ENCODE data around the gene GCM1. TPM values are rescaled to one million over a fixed set of nuclear protein-coding genes. Genes with fewer than 3 reads are reported as not detected.
"Not testable (repeated sequence)": the region's sequence is repeated elsewhere in the genome, so short reads cannot be mapped to it uniquely, and the experiment has no call there.

Gene GCM1
- total RNA-seq, 1 donor from 2014 or later = not detected

DNA sequence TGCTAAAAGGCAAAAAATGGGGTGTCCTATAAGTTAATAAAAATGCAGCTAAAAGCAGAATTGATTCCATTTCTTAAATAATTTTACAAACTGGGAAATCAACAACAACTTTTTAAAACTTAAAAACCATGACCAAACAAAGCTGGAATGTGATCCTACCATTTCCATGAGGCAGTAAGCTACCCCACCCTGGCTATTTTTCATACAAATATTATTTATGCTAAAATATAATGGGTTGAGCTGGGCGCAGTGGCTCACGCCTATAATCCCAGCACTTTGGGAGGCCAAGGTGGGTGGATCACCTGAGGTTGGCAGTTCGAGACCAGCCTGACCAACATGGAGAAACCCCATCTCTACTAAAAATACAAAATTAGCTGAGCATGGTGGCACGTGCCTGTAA, 6.6 kb upstream of the GCM1 start:
- DNase-seq; intact Hi-C loops (cut with micrococcal nuclease); ATAC-seq: not testable (repeated sequence)

DNA sequence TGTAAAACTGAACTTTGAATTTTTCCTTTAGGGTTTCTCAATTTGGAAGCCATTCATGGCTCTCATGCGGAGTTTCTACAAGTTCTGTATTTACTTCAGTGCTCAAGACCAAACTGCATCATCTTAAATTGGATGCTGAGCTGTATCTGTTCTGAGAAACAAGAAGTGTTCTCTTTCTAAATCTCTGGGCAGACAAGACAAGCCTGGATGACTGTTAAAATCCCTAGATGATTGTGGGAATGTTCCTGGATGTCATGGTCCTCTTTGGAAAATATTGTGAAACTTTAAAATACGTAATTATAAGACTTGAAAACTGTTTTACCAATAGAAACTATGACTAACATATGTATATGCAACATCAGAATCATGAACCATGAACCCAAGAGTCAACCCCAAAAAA, 6.2 kb upstream of the GCM1 start:
- intact Hi-C loops (cut with micrococcal nuclease) = no loop called here
- ATAC-seq = no peak
- no peak for DNase-seq

DNA sequence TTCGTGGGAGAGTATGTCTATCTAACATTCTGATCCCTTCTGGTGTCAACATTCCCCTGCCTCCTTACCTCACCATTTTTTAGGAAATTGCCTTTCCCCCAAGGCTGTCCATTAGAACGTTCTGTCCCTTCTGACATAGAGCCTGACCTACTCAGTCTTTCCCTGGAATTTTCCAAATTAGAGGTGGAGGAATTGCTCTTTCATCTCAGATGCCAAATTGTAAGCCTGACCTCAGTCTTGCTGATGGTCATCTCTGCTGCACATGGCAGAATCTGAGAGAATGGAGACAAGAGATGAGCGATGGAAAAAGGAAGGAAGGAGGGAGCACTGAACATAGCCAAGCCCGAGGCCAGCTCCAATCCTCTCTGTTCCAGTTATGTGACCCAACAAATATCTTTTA, 5.4 kb upstream of the GCM1 start:
- DNase-seq (no peak), ATAC-seq (no peak)
- intact Hi-C loops (cut with micrococcal nuclease) = no loop called here

DNA sequence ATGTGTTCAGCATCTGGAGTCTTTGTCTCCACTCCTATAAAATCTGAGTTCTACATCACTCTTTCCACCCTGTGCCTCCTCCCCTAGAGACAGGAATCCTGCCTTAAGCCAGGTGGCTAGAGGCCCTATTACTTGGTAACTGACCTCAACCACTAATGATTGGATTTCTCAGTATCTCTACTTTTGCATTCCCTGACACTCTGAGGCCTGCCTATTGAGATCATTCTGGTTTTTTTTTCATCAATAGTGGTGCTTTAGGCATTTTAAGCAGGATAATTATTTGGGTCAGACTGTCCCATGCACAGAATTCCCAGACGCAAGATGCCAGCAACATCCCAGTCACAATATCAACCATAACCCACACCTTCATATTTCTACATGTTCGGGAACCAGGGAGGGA, 3.9 kb upstream of the GCM1 start:
- ATAC-seq = no peak
- no peak for DNase-seq
- intact Hi-C loops (cut with micrococcal nuclease) = no loop called here

DNA sequence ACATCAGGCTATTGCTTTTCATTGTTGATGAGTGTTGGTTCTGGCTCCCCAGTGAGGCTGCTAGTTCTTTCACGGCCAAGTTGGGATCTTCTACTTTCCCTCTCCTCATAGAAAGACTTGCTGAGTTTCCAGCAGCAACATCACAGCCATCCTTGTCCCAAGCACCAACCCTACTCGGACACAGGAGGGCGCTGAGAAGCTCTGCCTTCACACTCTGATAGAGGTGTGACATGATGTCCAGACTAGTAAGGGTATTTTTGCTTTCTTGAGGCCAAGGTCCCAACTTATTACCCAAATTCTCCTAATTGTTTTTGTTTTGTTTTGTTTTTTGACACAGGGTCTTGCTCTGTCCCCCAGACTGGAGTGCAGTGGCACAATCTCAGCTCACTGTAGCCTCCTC, 3.0 kb upstream of the GCM1 start:
- intact Hi-C loops (cut with micrococcal nuclease) = no loop called here
- no peak for ATAC-seq
- DNase-seq = no peak

DNA sequence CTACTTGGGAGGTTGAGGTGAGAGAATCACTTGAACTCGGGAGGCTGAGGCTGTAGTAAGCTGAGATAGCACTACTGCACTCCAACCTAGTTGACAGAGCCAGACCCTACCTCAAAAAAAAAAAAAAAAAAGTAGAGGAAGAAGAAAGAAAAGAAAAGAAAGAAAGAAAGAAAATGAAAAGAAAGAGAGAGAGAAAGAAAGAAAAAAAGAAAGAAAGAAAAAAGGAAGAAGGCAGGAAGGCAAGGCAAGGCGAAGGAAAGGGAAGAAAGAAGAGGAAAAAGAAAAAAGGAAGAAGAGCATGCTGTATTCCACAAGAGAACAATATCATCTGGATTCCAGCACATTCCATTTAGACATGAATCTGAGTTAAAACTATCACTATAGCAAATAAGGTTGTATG, 3.8 kb downstream of the GCM1 start:
- intact Hi-C loops (cut with micrococcal nuclease) = no loop called here
- ATAC-seq (no peak), DNase-seq (no peak)

DNA sequence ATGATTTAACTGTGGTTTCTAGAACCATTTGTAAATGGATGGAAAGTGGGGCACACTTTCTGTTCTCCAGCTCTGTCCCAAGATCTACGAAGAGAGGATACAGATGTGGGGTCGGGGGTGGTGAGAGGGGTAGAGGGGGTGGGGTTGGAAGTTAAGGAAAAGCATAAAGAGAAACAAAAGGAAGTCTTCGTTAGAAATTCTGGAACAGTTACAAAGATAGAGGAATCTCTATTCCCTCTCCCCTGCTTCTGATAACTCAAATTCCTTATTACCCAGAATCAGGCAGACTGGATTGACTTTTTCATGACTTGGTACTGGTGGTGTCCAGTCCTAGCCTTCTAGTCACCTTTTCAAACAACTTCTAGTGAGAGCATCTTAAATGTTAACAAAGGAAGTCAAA, 4.9 kb downstream of the GCM1 start:
- intact Hi-C loops (cut with micrococcal nuclease) = no loop called here
- ATAC-seq = no peak
- DNase-seq = no peak

DNA sequence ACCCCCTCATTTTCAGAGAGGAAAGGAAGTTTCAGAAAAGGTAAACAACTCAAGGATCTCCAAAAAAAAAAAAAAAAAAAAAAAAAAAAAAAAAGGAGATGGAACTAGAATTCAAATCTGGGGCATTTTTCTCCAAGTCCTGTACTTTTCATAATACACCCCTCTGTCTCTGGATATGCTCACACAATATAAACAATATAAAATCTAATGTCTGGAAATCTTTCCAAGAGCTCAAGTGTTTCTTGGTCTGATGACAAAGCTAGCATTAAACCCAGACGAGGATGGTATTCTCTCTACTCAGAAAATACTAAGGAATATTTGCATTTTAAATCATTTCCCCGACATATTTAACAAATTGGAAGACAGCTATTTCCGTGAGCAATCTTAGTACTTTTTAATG, 5.8 kb downstream of the GCM1 start:
- DNase-seq (no peak), ATAC-seq (no peak)
- intact Hi-C loops (cut with micrococcal nuclease) = no loop called here

DNA sequence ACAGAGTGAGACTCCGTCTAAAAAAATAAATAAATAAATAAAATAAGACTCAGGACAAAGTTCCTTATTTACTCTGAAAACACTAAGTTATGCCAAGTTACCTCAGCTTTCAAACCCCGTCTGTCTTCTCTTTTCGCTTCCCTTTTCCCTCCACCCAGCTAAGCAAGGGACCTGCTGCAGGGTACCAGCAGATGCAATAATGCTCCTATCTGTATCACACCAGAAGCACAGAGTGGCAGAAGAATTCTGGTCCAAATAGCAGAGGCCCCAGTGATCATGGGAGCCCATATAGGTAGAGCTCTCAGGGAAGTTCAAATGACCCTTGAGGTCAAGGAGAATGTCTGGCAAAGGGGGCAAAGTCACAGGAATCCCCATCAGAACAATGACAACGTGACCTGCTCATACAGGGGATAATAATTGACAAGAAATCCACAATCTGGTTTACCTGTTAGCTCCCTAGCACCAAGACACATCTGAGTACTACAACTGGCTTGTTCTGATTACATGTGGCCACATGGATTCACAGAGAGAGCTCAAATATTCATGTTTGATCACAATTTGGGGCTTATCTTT, 8.7 kb downstream of the GCM1 start:
- intact Hi-C loops (cut with micrococcal nuclease) = no loop called here
- ATAC-seq (no peak), DNase-seq (no peak)

DNA sequence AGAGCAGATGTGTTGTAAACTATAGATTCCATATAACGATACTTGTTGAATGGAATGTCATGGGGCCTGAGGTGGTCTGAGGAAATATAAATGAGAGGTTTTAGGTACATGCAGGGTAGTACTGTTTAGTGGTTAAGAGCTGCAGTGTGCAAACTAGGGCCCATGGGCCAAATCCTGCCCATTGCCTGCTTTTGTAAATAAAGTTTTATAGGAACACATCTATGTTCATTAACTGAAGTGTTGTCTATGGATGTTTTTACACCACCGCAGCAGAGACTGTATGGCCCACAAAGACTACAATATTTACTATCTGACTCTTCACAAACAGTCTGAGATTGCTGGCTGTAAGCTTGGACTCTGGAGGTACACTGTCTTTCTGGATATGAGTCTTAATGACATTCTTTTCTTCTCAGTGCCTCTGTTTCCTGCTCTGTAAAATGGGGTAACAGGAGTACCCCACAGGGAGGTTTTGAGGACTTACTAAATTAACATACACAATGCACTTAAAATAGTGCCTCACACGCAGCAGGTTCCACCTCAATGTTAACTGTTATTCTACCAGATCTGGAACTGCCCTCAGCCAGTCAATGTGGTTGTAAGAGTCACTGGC, 12.5 kb downstream of the GCM1 start:
- intact Hi-C loops (cut with micrococcal nuclease) = no loop called here
- DNase-seq (no peak), ATAC-seq (no peak)

DNA sequence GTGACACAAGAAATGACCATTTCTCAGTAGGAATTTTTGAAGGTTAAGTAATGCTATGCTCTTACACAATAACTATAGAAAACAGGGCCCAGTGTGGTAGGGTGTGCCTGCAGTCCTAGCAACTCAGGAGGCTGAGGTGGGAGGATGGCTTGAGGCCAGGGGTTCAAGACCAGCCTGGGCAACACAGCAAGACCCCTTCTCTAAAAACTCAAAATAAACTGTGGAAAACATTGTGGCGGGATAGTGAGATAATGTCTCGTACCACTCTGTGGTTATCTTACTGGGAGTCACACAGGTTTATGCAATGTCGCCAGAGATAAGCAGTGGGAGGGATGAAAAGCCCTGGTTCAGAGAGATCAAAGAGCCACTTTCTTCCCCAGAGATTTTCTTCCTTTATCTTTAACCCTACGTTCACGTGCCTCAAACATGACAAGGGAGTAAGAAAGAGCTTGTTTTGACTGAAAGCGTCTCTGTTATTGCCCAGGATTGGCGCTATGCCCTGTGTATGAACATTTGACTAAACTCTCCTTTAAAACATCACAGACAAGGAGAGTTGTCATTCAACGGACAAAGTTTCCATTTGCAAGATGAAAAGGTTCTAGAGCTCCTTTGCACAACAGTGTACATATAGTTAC, 13.9 kb downstream of the GCM1 start:
- intact Hi-C loops (cut with micrococcal nuclease) = no loop called here
- DNase-seq (no peak), ATAC-seq (no peak)

DNA sequence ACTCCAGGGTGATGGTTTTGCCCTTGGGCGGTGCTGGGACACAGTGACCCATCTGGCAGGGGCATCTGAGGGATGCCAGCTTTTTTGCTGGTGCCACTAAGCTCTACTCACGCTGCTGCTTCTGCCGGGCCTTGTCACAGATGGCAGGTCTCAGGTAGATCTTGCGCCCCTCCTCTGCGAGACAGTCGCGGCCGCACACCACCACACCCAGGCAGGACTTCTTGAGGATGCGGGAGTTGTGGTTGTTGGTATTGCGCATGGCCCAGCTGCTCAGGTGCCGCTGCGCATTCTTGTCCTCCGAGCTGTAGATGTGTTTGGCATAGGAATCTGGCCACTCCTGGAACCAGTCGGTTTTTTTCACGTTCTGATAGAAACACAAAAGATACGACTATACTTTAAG, 14.7 kb downstream of the GCM1 start:
- intact Hi-C loops (cut with micrococcal nuclease) = no loop called here
- DNase-seq (no peak), ATAC-seq (no peak)

DNA sequence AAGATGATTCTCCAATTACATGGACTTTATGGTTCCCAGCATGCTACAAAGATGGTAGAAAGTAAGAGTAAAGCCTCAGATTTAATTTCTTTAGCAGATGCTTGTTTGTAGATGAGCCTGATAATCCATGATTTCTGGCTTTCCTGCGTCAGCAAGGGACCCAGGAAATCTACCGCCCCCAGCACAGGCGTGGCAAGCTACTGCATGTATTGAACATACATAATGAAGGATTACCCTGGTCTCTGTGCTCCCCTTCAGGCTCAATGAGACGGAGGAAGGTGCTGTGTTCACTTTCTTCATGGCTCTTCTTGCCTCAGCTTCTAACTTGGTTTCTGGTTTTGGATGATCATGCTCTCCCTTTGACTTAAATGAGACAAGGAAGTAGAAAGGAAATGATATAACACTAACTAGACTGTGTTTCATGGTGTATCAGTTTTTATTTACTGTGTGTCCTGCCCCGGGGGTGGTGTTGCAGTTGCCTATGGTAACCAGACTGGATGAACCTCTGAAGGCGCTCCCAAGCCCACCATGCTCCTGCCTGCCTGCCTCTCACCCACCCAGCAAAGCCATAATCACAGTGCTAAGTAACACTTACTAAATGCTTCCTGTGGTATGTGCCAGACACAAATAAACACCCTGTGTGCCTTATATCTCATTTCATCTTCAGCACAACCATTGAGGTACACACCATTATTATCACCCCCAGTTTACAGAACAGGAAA, 17.9 kb downstream of the GCM1 start:
- ATAC-seq (no peak), DNase-seq (no peak)
- intact Hi-C loops (cut with micrococcal nuclease) = no loop called here

DNA sequence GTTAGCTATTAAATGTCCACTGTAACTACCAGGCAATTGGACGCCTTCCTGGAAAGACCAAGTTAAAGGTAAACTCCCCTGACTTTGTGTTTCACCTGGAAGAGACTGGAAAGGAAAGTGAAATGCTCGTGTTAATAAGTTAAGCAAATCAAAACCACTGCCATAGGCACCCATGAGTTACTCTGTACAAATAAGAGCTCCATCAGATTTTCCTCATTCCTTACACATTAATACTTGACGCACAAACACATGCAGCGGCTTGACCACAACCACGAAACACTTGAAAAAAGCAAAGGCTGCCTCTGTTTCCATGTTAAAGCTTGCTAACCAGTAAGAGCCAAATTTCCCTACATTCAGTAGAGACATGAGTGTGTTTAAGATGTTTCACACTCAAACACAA, 19.8 kb downstream of the GCM1 start:
- ATAC-seq = no peak
- intact Hi-C loops (cut with micrococcal nuclease) = no loop called here
- no peak for DNase-seq

DNA sequence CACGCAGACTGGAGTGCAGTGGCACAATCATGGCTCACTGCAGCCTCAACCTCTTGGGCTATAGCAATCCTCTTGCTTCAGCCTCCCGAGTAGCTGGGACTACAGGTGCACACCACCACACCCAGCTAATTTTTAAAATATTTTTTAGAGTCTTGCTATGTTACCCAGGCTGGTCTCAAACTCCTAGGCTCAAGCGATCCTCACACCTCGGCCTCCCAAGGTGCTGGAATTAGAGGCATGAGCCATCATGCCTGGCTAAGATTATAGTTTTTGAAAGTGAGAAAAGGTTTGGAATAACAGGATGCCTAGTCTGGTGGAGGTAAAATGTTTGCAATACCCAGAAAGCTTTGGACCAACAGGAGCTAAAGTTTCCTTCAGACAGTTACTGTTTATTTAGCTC, 23.4 kb downstream of the GCM1 start:
- ATAC-seq = no peak
- intact Hi-C loops (cut with micrococcal nuclease) = no loop called here
- no peak for DNase-seq

DNA sequence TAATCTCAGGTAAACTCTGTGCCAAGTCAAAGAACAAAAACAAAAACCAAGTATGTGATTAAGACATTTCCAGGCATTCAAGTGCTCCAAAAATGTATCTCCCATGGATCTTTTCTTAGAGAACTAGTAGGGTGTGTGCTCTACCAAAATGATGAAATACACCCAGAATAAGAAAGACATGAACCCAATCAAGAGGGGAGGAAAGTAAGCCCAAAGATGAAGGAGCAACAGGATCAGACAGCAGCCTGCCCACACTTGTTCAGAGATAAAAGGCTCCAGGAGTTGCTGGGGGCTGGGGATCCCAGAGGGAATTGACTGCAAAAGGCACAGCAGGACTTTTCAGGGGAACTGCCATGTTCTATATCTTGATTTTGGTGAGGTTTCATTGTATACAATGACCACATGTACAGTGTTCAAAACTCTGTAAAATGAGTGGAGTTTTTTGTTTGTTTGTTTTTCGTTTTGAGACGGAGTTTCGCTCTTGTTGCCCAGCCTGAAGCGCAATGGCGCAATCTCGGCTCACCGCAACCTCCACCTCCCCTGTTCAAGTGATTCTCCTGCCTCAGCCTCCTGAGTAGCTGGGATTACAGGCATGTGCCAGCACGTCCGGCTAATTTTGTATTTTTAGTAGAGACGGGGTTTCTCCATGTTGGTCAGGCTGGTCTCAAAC, 24.4 kb downstream of the GCM1 start:
- intact Hi-C loops (cut with micrococcal nuclease) = no loop called here
- DNase-seq (no peak), ATAC-seq (no peak)

DNA sequence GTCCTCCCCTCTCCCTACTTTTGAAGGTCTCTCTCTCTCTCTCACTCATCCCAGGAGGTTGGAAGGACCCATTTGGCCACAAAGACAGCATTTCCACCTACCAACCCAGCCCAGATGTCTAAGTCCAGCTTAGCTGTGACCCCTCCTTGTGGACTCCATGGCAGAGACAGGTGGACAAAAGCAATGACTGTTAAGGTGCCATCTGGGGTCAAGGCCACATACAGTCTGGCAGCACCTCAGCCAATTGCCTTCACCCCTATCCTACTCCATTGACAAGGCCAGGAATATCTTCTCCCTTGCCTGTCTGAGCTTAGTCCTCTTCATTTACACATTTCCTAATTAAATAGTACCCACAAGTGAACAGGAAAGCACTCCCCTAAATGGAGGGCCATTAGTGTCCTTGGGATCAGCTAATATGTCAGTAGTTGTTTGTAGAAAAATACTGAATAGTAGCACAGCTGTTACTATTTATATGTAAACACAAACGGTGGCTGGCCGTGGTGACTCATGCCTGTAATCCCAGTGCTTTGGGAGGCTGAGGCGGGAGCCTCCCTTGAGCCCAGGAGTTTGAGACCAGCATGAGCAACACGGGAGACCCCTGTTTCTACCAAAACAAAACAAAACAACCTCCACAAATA, 28.8 kb downstream of the GCM1 start:
- no peak for DNase-seq
- ATAC-seq = no peak
- intact Hi-C loops (cut with micrococcal nuclease) = no loop called here

DNA sequence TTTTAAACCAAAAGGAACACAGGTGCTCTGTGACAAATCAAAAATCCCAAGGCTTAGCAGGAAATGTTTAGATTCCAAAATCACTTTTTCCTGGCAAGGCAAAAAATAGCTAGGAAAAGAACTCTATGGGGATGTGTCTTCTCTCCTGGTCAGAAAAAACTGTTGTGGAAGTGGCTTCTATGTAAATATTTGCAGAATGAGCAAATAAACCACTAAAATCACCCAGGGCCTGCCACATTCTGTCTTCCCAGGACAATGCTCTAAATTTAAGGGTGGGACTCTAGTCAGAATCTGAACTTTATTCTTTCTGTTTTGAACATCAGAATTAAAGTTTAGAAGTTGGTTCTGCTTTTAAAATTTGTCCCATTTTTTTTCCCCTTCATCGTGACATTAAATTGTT, 29.3 kb downstream of the GCM1 start:
- intact Hi-C loops (cut with micrococcal nuclease) = no loop called here
- no peak for DNase-seq
- no peak for ATAC-seq

DNA sequence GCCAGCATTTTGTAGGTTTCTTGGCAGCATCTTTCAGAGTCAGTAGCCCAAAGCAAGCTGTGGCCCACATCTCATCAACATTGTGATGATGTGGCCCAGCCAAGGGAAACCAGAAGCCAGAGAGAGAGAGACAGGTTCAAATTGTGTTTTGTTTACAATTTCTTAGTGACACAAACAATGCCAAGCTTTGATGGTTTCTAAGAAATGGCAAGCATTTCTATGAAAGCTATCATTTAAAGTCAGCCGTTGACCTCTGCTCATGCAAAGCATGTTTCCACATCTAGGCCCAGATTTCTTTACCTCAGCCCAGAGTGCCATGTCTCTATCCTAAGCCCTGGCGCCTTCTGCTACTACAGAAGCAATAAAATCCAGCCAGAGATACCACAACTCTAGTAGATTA, 32.9 kb downstream of the GCM1 start:
- ATAC-seq (no peak), DNase-seq (no peak)

DNA sequence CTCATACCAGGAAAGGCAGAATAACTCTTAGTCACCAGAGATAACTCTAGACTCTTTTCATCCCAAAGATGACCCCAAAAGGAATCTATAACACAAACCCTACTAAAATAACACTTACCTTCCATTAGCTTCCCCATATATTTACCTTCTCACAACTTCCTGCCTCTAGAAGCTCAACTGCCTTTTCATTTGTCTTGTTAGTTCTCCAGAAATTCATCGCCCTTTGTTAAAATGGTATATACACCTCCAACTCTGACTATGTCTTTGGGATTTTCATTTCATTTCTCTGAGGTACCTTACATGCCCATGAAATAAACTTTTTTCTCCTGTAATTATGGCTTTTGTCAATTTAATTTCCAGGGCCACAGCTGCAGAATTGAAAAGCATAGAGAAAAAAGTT, 33.5 kb downstream of the GCM1 start:
- DNase-seq = no peak
- intact Hi-C loops (cut with micrococcal nuclease) = no loop called here
- no peak for ATAC-seq

More for the DNA sequence above, 32.9 kb downstream of the GCM1 start:
- intact Hi-C loops (cut with micrococcal nuclease) = no loop called here

Data from left ventricle myocardium superior (tissue), 1 donor.